Hepatocyte (in vitro differentiated cells): ENCODE data around the gene CPEB1. TPM values are rescaled to one million over a fixed set of nuclear protein-coding genes. Genes with fewer than 3 reads are reported as not detected.

Source experiments
- DNase-seq: peaks from one replicate; pipeline ENCODE4 v3.0.0-alpha.2; 2016; ENCODE audit warnings: low spot score
- H2AFZ ChIP-seq: fragments of 200-600 bp; sonication (generic); 2 replicates; pipeline ENCODE4 v1.6.0; 2016; ENCODE audit warnings: antibody characterized with exemption, mild to moderate bottlenecking
- H3K27ac ChIP-seq: fragments of 200-600 bp; sonication (generic); 2 replicates; pipeline ENCODE4 v1.5.1; 2016; ENCODE audit warnings: mild to moderate bottlenecking
- H3K27me3 ChIP-seq: fragments of 200-600 bp; sonication (generic); 2 replicates; pipeline ENCODE4 v1.6.1; 2016
- H3K36me3 ChIP-seq: fragments of 200-600 bp; sonication (generic); replicated peaks from 2 replicates; pipeline ENCODE4 v1.5.1; 2016; ENCODE audit warnings: low read depth; ENCODE audit not compliant: insufficient read depth
- H3K4me1 ChIP-seq: fragments of 200-600 bp; sonication (generic); 2 replicates; pipeline ENCODE4 v1.5.1; 2016; ENCODE audit warnings: mild to moderate bottlenecking, moderate library complexity; ENCODE audit not compliant: insufficient read depth
- H3K4me2 ChIP-seq: fragments of 200-600 bp; sonication (generic); 2 replicates; pipeline ENCODE4 v1.6.0; 2016
- H3K4me3 ChIP-seq: fragments of 200-600 bp; sonication (generic); 2 replicates; pipeline ENCODE4 v1.5.1; 2016; ENCODE audit warnings: mild to moderate bottlenecking
- H3K79me2 ChIP-seq: fragments of 200-600 bp; sonication (generic); 2 replicates; pipeline ENCODE4 v1.6.0; 2017; ENCODE audit warnings: mild to moderate bottlenecking
- H3K9me2 ChIP-seq: fragments of 200-600 bp; sonication (generic); replicated peaks from 2 replicates; pipeline ENCODE4 v1.6.0; 2017; ENCODE audit warnings: mild to moderate bottlenecking; ENCODE audit not compliant: insufficient read depth
- H3K9me3 ChIP-seq: fragments of 200-600 bp; sonication (generic); 2 replicates; pipeline ENCODE4 v1.5.1; 2016; ENCODE audit warnings: low read depth, mild to moderate bottlenecking
- H4K20me1 ChIP-seq: fragments of 200-600 bp; sonication (generic); 2 replicates; pipeline ENCODE4 v1.6.0; 2016; ENCODE audit warnings: mild to moderate bottlenecking; ENCODE audit not compliant: insufficient read depth, poor library complexity, severe bottlenecking
- EZH2 ChIP-seq: fragments of 200-600 bp; sonication (generic); IDR thresholded peaks from 2 replicates; pipeline ENCODE4 v1.6.1; 2016; ENCODE audit warnings: antibody characterized with exemption, mild to moderate bottlenecking, borderline replicate concordance
- EZH2phosphoT487 ChIP-seq: fragments of 200-600 bp; sonication (generic); IDR thresholded peaks from one replicate; pipeline ENCODE4 v1.6.1; 2018; ENCODE audit warnings: antibody characterized with exemption, mild to moderate bottlenecking, low read depth, moderate library complexity; ENCODE audit not compliant: unreplicated experiment, severe bottlenecking
- WGBS: methylation state at CpG from one replicate; pipeline ENCODE4 v1.1.6; 2016; ENCODE audit warnings: low lambda C conversion rate; ENCODE audit errors: missing lambda C conversion rate; 5-methylcytosine and 5-hydroxymethylcytosine counted together
- polyA plus RNA-seq: library from polyadenylated mRNA; unstranded; fragments of >200 nt; fragmentation: Nextera tagmentation; extraction: Ambion mirVana; gene quantifications from 2 replicates; pipeline ENCODE4 v1.2.1, GENCODE V29; 2016
- total RNA-seq: library from RNA; depleted of rRNA; stranded (reverse); fragments of >200 nt; gene quantifications from 2 replicates; pipeline ENCODE4 v1.2.3, GENCODE V29; 2014
- TF ChIP-seq, protein P1 (sequence below): fragments of 200-600 bp; sonication (generic); IDR thresholded peaks from 2 replicates; pipeline ENCODE4 v1.5.1; 2016; ENCODE audit warnings: antibody characterized with exemption, mild to moderate bottlenecking; ENCODE audit not compliant: poor library complexity

Gene CPEB1
- total and polyA plus RNA-seq, 2 experiments from 2014 or later = 0.87 to 1.9 TPM

DNA sequence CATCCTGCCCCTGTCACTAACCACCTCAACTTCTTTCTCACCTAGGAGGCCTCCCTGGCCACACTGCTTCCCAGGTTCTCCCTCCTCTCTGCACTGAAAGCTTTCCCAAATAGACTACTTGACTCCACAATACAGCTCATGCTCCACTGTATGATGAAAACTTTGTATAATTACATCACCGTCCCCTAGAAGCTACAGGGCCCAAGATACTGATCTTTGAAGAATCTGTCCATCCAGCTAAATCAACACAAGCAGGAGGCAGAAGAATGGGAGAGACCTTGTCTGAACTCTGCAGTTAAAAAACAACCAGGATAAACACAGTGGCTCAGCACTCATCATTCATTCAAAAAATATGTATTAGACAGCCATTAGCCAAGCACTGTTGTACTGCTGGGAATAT lies 80.5 kb downstream of the CPEB1 start:
- H4K20me1 ChIP-seq = no peaks in the 10 kb centered on the region
- no peaks in the 10 kb centered on the region for H3K9me2 ChIP-seq
- 50% methylated on average over 1 of the region's 1 CpG for whole genome bisulfite sequencing
- H3K79me2 ChIP-seq = no peaks in the 10 kb centered on the region
- no peak overlapping the region for H3K27ac ChIP-seq
- H3K9me3 ChIP-seq = no peaks in the 10 kb centered on the region
- no peaks in the 10 kb centered on the region for H3K27me3 ChIP-seq
- no peak overlapping the region for H3K4me3 ChIP-seq
- no peak overlapping the region for H2AFZ ChIP-seq
- H3K36me3 ChIP-seq = no peaks in the 10 kb centered on the region
- TF ChIP-seq, protein P1, sequence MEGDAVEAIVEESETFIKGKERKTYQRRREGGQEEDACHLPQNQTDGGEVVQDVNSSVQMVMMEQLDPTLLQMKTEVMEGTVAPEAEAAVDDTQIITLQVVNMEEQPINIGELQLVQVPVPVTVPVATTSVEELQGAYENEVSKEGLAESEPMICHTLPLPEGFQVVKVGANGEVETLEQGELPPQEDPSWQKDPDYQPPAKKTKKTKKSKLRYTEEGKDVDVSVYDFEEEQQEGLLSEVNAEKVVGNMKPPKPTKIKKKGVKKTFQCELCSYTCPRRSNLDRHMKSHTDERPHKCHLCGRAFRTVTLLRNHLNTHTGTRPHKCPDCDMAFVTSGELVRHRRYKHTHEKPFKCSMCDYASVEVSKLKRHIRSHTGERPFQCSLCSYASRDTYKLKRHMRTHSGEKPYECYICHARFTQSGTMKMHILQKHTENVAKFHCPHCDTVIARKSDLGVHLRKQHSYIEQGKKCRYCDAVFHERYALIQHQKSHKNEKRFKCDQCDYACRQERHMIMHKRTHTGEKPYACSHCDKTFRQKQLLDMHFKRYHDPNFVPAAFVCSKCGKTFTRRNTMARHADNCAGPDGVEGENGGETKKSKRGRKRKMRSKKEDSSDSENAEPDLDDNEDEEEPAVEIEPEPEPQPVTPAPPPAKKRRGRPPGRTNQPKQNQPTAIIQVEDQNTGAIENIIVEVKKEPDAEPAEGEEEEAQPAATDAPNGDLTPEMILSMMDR = no peak
- no peak for TF ChIP-seq EZH2phosphoT487
- no peak for TF ChIP-seq EZH2
- no peaks in the 10 kb centered on the region for H3K4me1 ChIP-seq
- H3K4me2 ChIP-seq = no peak overlapping the region
- DNase-seq = no peak

DNA sequence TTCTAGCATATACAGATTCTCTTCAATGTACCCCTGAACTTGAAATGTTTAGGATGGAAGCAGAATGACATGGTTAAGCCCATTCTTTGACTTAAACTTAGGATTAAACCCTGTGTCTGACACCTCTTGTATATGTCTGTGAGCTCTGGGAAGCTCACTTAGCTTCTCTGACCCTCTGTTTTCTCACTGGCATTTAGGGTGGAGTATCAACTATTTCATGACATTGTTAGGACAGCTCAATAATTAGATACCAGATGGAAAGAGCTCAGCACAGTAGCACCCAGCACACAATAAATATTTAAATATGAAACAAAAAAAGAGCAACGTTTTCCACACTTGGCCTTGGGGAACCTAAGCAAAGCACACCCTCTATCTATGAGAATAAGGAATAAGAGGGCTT lies 88.7 kb downstream of the CPEB1 start:
- Histone ChIP-seq H3K36me3 (no peaks in the 10 kb centered on the region), H3K4me3 (no peak overlapping the region), H3K4me2 (no peak overlapping the region), H3K27ac (no peak overlapping the region), H3K27me3 (no peaks in the 10 kb centered on the region), H4K20me1 (no peaks in the 10 kb centered on the region), H3K4me1 (no peaks in the 10 kb centered on the region), H3K79me2 (no peaks in the 10 kb centered on the region), H3K9me3 (no peaks in the 10 kb centered on the region), H2AFZ (no peak overlapping the region), H3K9me2 (no peaks in the 10 kb centered on the region)
- no peak for DNase-seq
- 83% methylated on average over 1 of the region's 1 CpG for WGBS
- TF ChIP-seq EZH2phosphoT487 (no peak), EZH2 (no peak)
- TF ChIP-seq, protein P1 = no peak

- Histone ChIP-seq H3K36me3 (no peaks in the 10 kb centered on the region), H3K9me3 (no peaks in the 10 kb centered on the region), H3K27me3 (peaks cover 6% of the 10 kb centered on the region), H3K4me2 (no peak overlapping the region), H2AFZ (no peak overlapping the region), H3K27ac (no peak overlapping the region), H3K4me1 (no peaks in the 10 kb centered on the region), H3K79me2 (no peaks in the 10 kb centered on the region), H4K20me1 (no peaks in the 10 kb centered on the region), H3K9me2 (no peaks in the 10 kb centered on the region), H3K4me3 (no peak overlapping the region)
- WGBS = 83% methylated on average over 7 of the region's 7 CpGs
- DNase-seq = no peak
- TF ChIP-seq EZH2 (no peak), EZH2phosphoT487 (no peak)
- TF ChIP-seq, protein P1 = no peak
These were observed 90.7 kb downstream of the CPEB1 start for GRCh38 chr15:82556315-82557035.

DNA sequence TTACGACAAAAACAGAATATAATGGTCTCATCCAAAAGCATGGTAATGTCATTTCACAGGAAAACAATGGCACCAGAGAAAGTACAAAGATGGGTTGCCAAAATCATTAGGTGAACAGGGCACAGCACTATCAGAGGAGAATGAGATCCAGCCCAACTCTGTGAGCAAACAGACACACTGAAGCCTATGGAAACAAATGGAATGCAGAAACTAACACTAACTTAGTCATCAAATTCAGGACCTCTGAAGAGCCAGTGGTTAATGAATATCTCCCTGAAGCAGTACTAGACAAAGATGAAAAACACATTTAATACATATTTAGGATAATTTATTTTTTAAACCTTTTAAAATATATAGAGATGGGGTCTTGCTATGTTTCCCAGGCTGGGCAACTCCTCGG lies 92.3 kb downstream of the CPEB1 start:
- DNase-seq = no peak
- Histone ChIP-seq H3K79me2 (no peaks in the 10 kb centered on the region), H3K36me3 (no peaks in the 10 kb centered on the region), H4K20me1 (no peaks in the 10 kb centered on the region), H2AFZ (no peak overlapping the region), H3K9me3 (no peaks in the 10 kb centered on the region), H3K9me2 (no peaks in the 10 kb centered on the region), H3K27me3 (peaks cover 6% of the 10 kb centered on the region), H3K4me2 (no peak overlapping the region), H3K4me3 (no peak overlapping the region), H3K27ac (no peak overlapping the region), H3K4me1 (no peaks in the 10 kb centered on the region)
- 88% methylated on average over 2 of the region's 2 CpGs for WGBS
- no peak for TF ChIP-seq EZH2phosphoT487
- TF ChIP-seq, protein P1 = no peak
- no peak for TF ChIP-seq EZH2
